ENCODE measurements around the gene HTR1E.

DNA sequence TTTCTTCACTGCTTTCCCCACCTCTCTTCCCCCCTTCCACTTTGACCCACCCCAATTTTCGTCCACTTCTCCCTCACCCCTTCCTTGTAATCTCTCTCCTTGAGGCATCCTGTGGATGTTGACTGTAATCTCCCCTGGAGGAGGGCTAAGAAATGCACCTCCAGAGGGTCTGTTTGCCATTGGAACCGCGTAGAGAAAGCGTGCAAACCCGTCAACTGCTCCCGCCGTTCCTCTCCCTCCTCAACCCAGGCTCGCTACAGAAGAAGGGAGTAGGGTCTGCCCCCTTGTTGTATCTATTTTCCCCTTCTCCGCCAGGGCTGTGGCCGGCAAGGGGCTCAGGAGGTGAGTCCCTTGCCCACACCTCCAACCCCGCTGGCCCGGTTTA, 502 bp upstream of the HTR1E start:
- TF ChIP-seq, protein P1, sequence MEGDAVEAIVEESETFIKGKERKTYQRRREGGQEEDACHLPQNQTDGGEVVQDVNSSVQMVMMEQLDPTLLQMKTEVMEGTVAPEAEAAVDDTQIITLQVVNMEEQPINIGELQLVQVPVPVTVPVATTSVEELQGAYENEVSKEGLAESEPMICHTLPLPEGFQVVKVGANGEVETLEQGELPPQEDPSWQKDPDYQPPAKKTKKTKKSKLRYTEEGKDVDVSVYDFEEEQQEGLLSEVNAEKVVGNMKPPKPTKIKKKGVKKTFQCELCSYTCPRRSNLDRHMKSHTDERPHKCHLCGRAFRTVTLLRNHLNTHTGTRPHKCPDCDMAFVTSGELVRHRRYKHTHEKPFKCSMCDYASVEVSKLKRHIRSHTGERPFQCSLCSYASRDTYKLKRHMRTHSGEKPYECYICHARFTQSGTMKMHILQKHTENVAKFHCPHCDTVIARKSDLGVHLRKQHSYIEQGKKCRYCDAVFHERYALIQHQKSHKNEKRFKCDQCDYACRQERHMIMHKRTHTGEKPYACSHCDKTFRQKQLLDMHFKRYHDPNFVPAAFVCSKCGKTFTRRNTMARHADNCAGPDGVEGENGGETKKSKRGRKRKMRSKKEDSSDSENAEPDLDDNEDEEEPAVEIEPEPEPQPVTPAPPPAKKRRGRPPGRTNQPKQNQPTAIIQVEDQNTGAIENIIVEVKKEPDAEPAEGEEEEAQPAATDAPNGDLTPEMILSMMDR (IDR thresholded peaks at IDR 0.05) = no peak
- TF ChIP-seq POLR2A (IDR thresholded peaks at IDR 0.05) = no peak

Measured in heart left ventricle (tissue), 13 donors.